ENCODE measurements around the gene GRN. TPM values are rescaled to one million over a fixed set of nuclear protein-coding genes. Genes with fewer than 3 reads are reported as not detected.

GRN gene
- total and polyA plus RNA-seq, 2 donors (not counting 3 experiments of a cell fraction or from before 2014, with no cell fraction given), result 343 to 1,034 TPM

- dilution Hi-C loops (cut with MboI; ENCODE audit: extremely low pct_ligation_motif_present, low sequenced_read_pairs), result no loop called here
- Histone ChIP-seq H3K9me3 (replicated peaks; ENCODE audit: control insufficient read depth, insufficient read depth, low read length) (no peaks in the 10 kb centered on the region), H3K27me3 (ENCODE audit: control insufficient read depth in 2 of 2, insufficient read depth in 2 of 2, low read length in 2 of 2) (peaks cover 16 to 17% of the 10 kb centered on the region in 2 experiments), H2AFZ (ENCODE audit: low read depth, low read length) (no peak overlapping the region), H3K79me2 (ENCODE audit: control insufficient read depth, insufficient read depth, low read length) (no peaks in the 10 kb centered on the region), H3K4me2 (ENCODE audit: insufficient read depth, low read length) (no peak overlapping the region), H3K4me3 (replicated peaks in 1 of 3; ENCODE audit: insufficient read depth in 1 of 3, low read depth in 1 of 3, low read length in 3 of 3) (no peak overlapping the region), H3K9me1 (replicated peaks; ENCODE audit: control insufficient read depth, extremely low read depth, insufficient read depth, low read length) (no peaks in the 10 kb centered on the region), H3K4me1 (ENCODE audit: control insufficient read depth, extremely low read depth, insufficient read depth, low read length) (no peaks in the 10 kb centered on the region), H3K36me3 (ENCODE audit: control insufficient read depth in 2 of 2, extremely low read depth in 1 of 2, insufficient read depth in 2 of 2, low read length in 2 of 2) (no peaks in the 10 kb centered on the region), H3K27ac (ENCODE audit: insufficient read depth, low read depth, low read length) (no peak overlapping the region), H3K9ac (replicated peaks; ENCODE audit: extremely low read depth, insufficient read depth, low read length) (no peak overlapping the region), H4K20me1 (replicated peaks; ENCODE audit: control insufficient read depth, extremely low read depth, insufficient read depth, low read length) (no peaks in the 10 kb centered on the region)
- CTCF ChIA-PET, result interaction anchor here (0.6 to 1.2 kb wide), 13 partner anchors 8 to 104 kb away, joined by 3 to 8 read pairs (median 3); partner anchors contain the start of gene UBTF
- intact Hi-C loops (cut with micrococcal nuclease), result loop anchor here (5.0 kb wide), 1 partner anchor 85 kb away; no protein-coding TSS in a partner anchor
- POLR2A ChIA-PET, result interaction anchor here (0.7 kb wide), 1 partner anchor 17 kb away, joined by 6 read pairs; no protein-coding TSS in a partner anchor
- FAIRE-seq (no peak), DNase-seq (ENCODE audit: low read depth, low spot score) (no peak)
- TF ChIP-seq EZH2 (IDR thresholded peaks at IDR 0.05; ENCODE audit: borderline replicate concordance, low read depth, low read length, severe bottlenecking) (peak; percentile 67), FOS (IDR thresholded peaks at IDR 0.05; ENCODE audit: borderline replicate concordance, insufficient read depth, low read length) (no peak)
- no TSS peak for BruUV-seq (replicated peaks)
These were observed 37.5 kb upstream of the GRN start for GRCh38 chr17:44307387-44308186.

GRCh38 chr17:44308320-44308818 lies 36.7 kb upstream of the GRN start, which contains the start of gene RUNDC3A:
TSS of gene RUNDC3A (plus strand) at chr17:44308601. CDS start at chr17:44308833, 232 bp downstream.
- ChIA-PET CTCF (interaction anchor here (0.6 to 1.2 kb wide), 13 partner anchors 9 to 105 kb away, joined by 3 to 8 read pairs (median 3); partner anchors contain the start of gene UBTF), POLR2A (interaction anchor here (0.7 kb wide), 1 partner anchor 16 kb away, joined by 6 read pairs; no protein-coding TSS in a partner anchor)
- Histone ChIP-seq H3K9ac (replicated peaks; ENCODE audit: extremely low read depth, insufficient read depth, low read length) (no peak within 1 kb of the TSS), H3K9me3 (replicated peaks; ENCODE audit: control insufficient read depth, insufficient read depth, low read length) (no peaks in the 10 kb centered on the region), H3K4me2 (ENCODE audit: insufficient read depth, low read length) (peak within 1 kb of the TSS; percentile 18), H3K36me3 (ENCODE audit: control insufficient read depth in 2 of 2, extremely low read depth in 1 of 2, insufficient read depth in 2 of 2, low read length in 2 of 2) (no peaks in the 10 kb centered on the region), H3K9me1 (replicated peaks; ENCODE audit: control insufficient read depth, extremely low read depth, insufficient read depth, low read length) (no peaks in the 10 kb centered on the region), H4K20me1 (replicated peaks; ENCODE audit: control insufficient read depth, extremely low read depth, insufficient read depth, low read length) (no peaks in the 10 kb centered on the region), H3K27me3 (ENCODE audit: control insufficient read depth in 2 of 2, insufficient read depth in 2 of 2, low read length in 2 of 2) (peaks cover 16 to 20% of the 10 kb centered on the region in 2 experiments), H3K4me1 (ENCODE audit: control insufficient read depth, extremely low read depth, insufficient read depth, low read length) (no peaks in the 10 kb centered on the region), H3K27ac (ENCODE audit: insufficient read depth, low read depth, low read length) (no peak within 1 kb of the TSS), H2AFZ (ENCODE audit: low read depth, low read length) (no peak within 1 kb of the TSS), H3K4me3 (replicated peaks in 1 of 3; ENCODE audit: insufficient read depth in 1 of 3, low read depth in 1 of 3, low read length in 3 of 3) (peak within 1 kb of the TSS in 1 of 3 experiments; percentile 9), H3K79me2 (ENCODE audit: control insufficient read depth, insufficient read depth, low read length) (no peaks in the 10 kb centered on the region)
- dilution Hi-C loops (cut with MboI; ENCODE audit: extremely low pct_ligation_motif_present, low sequenced_read_pairs) (no loop called here), intact Hi-C loops (cut with micrococcal nuclease) (loop anchor here (5.0 kb wide), 1 partner anchor 86 kb away; no protein-coding TSS in a partner anchor)
- no TSS peak for BruUV-seq (replicated peaks)
- DNase-seq (ENCODE audit: low read depth, low spot score) (peak; percentile 74), FAIRE-seq (peak; percentile 75)
- no peak for TF ChIP-seq POLR2A (IDR thresholded peaks at IDR 0.05; ENCODE audit: low read depth, low read length)
- TF ChIP-seq EZH2 (IDR thresholded peaks at IDR 0.05; ENCODE audit: borderline replicate concordance, low read depth, low read length, severe bottlenecking), result peak; percentile 17

Data from endothelial cell of umbilical vein (primary cell).